Measurements from ENCODE around the gene RIBC2.

RIBC2 gene

GRCh38 chr22:45475851-45476514 is 62.5 kb downstream of the RIBC2 start:
- TF ChIP-seq, protein P1, sequence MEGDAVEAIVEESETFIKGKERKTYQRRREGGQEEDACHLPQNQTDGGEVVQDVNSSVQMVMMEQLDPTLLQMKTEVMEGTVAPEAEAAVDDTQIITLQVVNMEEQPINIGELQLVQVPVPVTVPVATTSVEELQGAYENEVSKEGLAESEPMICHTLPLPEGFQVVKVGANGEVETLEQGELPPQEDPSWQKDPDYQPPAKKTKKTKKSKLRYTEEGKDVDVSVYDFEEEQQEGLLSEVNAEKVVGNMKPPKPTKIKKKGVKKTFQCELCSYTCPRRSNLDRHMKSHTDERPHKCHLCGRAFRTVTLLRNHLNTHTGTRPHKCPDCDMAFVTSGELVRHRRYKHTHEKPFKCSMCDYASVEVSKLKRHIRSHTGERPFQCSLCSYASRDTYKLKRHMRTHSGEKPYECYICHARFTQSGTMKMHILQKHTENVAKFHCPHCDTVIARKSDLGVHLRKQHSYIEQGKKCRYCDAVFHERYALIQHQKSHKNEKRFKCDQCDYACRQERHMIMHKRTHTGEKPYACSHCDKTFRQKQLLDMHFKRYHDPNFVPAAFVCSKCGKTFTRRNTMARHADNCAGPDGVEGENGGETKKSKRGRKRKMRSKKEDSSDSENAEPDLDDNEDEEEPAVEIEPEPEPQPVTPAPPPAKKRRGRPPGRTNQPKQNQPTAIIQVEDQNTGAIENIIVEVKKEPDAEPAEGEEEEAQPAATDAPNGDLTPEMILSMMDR (IDR thresholded peaks at IDR 0.05; ENCODE audit: low read depth, low read length): no peak
- H3K4me3 ChIP-seq (ENCODE audit: low read depth, low read length): no peak overlapping the region

DNA sequence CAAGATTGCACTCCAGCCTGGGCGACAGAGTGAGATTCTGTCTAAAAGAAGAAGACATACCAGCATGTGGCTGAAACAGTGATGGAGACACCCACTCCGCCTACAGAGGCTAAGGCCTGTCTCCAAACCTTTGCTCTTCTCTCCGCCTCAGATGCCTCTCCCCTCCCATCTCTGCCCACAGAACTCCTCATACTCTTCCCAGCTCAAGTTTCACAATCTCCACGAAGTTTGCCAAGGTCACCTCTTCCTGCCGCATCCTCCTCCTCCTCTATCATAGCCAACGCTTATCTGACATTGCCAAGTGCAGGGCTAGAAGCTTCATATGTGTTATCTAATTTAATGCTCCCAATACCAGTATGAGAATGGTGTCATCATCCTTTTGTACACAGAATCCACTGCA is 63.3 kb downstream of the RIBC2 start:
- TF ChIP-seq, protein P1 (IDR thresholded peaks at IDR 0.05; ENCODE audit: low read depth, low read length): no peak
- H3K4me3 ChIP-seq (ENCODE audit: low read depth, low read length): no peak overlapping the region

GRCh38 chr22:45477366-45478107 is 64.0 kb downstream of the RIBC2 start:
- TF ChIP-seq, protein P1 (IDR thresholded peaks at IDR 0.05; ENCODE audit: low read depth, low read length): no peak
- no peak overlapping the region for H3K4me3 ChIP-seq (ENCODE audit: low read depth, low read length)

DNA sequence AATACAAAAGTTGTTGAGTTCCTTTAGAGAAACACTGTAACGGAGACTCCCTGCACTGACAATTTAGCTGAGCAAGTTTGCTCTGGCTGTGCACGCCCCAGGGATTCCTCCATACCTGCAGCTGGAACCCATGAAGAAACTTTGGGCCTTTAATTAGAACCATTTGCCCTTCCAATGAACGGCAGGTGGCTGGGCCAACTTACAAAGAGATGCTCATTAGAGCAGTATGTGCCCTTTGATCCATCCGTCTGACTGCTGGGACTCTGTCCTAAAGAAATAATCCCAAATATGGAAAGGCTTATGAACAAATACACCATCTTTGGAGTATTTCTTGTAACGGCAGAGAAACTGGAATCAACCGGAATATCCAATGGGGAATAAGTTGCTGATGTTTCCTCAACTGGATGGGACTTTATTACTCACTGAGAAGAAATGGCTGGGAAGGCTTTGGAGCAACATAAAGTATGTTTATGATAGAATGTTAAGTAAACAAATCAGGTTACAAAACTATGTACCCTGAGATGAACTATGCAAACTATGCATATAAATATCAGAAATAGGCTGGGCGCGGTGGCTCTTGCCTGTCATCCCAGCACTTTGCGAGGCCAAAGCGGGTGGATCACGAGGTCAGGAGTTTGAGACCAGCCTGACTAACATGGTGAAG is 64.7 kb downstream of the RIBC2 start:
- TF ChIP-seq, protein P1 (IDR thresholded peaks at IDR 0.05; ENCODE audit: low read depth, low read length): no peak
- no peak overlapping the region for H3K4me3 ChIP-seq (ENCODE audit: low read depth, low read length)

DNA sequence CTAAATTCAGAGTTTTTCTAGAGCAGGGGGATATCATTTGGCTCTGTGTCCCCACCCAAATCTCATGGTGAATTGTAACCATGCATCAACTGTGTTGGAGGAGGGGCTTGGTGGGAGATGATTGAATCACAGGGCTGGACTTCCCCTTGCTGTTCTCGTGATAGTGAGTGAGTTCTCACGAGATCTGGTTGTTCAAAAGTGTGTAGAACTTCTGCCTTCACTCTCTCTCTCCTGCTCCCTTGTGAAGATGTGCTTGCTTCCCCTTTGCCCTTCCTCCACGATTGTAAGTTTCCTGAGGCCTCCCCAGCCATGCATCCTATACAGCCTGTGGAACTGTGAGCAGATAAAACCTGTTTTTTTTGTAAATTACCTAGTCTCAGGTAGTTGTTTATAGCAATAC is 67.2 kb downstream of the RIBC2 start:
- TF ChIP-seq, protein P1 (IDR thresholded peaks at IDR 0.05; ENCODE audit: low read depth, low read length): no peak
- H3K4me3 ChIP-seq (ENCODE audit: low read depth, low read length): no peak overlapping the region

GRCh38 chr22:45481661-45482060 is 68.2 kb downstream of the RIBC2 start:
- TF ChIP-seq, protein P1 (IDR thresholded peaks at IDR 0.05; ENCODE audit: low read depth, low read length): no peak
- no peak overlapping the region for H3K4me3 ChIP-seq (ENCODE audit: low read depth, low read length)

Data from WI38 (cell line).